ENCODE data around the gene HACE1.
"Not testable (repeated sequence)": the region's sequence is repeated elsewhere in the genome, so short reads cannot be mapped to it uniquely, and the experiment has no call there.

The HACE1 gene, protein sequence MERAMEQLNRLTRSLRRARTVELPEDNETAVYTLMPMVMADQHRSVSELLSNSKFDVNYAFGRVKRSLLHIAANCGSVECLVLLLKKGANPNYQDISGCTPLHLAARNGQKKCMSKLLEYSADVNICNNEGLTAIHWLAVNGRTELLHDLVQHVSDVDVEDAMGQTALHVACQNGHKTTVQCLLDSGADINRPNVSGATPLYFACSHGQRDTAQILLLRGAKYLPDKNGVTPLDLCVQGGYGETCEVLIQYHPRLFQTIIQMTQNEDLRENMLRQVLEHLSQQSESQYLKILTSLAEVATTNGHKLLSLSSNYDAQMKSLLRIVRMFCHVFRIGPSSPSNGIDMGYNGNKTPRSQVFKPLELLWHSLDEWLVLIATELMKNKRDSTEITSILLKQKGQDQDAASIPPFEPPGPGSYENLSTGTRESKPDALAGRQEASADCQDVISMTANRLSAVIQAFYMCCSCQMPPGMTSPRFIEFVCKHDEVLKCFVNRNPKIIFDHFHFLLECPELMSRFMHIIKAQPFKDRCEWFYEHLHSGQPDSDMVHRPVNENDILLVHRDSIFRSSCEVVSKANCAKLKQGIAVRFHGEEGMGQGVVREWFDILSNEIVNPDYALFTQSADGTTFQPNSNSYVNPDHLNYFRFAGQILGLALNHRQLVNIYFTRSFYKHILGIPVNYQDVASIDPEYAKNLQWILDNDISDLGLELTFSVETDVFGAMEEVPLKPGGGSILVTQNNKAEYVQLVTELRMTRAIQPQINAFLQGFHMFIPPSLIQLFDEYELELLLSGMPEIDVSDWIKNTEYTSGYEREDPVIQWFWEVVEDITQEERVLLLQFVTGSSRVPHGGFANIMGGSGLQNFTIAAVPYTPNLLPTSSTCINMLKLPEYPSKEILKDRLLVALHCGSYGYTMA

GRCh38 chr6:104859225-104860146, at the start of gene HACE1:
HACE1 (minus strand) TSS chr6:104859919; CDS start chr6:104859642, 277 bp downstream.
- DNase-seq (ENCODE audit: low spot score): peak; percentile 88

DNA sequence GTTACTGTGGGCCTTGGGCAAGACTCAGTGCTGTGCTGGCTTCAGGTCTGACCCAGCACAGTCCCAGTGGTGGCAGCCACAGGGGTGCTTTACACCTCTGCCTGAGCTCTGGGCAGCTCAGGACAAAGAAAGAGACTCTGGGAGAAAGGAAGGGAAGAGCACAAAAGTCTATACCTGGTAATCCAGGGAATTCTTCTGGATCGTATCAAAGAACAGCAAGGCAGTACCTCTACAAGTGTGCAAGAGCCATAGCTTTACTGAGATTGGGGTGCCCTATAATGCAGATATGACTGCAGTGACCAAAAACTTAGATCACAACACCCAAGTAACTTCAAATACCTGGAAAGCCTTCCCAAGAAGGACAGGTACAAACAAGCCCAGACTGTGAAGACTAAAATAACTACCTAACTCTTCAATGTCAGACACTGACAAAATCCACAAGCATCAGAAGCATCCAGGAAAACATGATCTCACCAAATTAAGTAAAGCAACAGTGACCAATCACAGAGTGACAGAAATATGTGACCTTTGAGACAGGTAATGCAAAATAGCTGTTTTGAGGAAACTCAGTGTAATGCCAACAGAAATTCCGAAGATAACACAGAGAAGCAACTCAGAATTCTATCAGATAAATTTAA, 49.3 kb upstream of the HACE1 start:
- DNase-seq (ENCODE audit: low spot score): no peak

GRCh38 chr6:104908031-104908887, 48.5 kb upstream of the HACE1 start:
- DNase-seq (ENCODE audit: low spot score): no peak

GRCh38 chr6:104898893-104899292, 39.2 kb upstream of the HACE1 start:
- not testable (repeated sequence) for DNase-seq (ENCODE audit: low spot score)

DNA sequence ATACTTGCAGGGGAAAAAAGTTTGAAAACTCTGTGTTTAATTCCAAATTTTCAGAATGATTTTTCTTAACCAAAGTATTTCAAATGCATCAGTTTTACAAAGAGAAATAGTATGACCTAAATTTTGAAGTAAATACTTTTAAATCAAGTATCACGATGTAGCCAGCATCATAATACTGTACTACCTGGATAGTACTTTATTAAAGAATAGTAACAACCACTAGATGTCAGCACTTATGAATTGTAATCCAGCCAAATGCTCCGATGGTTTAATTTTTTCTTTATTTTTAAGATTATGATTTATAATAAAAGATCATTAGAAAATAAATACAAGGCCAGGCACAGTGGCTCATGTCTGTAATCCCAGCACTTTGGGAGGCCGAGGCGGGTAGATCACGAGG, 37.2 kb upstream of the HACE1 start:
- DNase-seq (ENCODE audit: low spot score): no peak

GRCh38 chr6:104888066-104888465, 28.3 kb upstream of the HACE1 start:
- DNase-seq (ENCODE audit: low spot score): no peak

- DNase-seq (ENCODE audit: low spot score): no peak
These were observed 27.6 kb upstream of the HACE1 start for GRCh38 chr6:104887350-104887749.

DNA sequence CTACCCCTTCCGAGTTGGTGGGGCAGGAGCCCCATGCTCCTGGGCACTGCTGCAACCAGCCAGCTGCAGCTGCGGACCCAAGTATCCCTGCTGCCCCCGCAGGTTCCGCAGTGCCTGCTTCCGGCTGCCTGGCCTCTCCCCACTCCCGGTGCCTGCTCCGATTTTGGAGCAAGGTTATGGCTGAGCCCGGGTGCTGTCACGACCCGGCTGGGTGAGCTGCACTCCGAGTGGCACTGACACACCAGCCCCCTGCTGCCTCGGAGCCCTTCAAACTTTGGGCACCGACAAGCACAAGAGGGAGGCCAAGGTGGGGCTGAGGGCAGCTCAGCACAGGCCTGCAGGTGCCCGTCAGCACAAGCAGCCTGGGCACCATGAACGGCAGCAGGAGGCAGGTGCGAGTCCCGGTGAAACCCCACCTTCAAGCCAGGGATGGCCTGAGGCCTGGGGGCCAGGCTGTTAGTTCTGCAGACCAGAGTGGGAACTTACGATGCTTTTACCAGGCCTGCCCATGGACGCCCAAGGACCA, 25.9 kb upstream of the HACE1 start:
- DNase-seq (ENCODE audit: low spot score): no peak

- no peak for DNase-seq (ENCODE audit: low spot score)
These were observed 25.3 kb upstream of the HACE1 start for GRCh38 chr6:104884867-104885517.

GRCh38 chr6:104881964-104882668, 22.4 kb upstream of the HACE1 start:
- no peak for DNase-seq (ENCODE audit: low spot score)

GRCh38 chr6:104862456-104862855, 2.7 kb upstream of the HACE1 start:
- no peak for DNase-seq (ENCODE audit: low spot score)

DNA sequence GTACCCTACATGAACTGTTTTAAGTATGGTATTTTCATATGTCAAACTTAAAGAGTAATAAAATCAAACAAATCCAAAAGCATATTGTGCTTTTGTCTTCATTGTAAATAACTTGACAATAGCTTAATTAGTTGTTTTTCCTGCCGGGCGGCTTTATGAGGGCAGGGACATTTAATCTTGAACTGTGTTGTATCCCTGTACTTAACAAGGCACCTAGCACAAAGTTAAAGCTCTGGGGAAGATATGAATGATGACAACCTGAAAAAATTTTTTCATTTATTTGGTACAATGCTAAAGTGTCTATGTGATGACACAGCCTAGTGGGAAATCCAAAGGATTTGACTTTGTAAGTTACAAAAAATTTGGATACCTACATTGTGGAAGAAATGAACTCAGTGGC, 502 bp upstream of the HACE1 start:
- peak; percentile 2 for DNase-seq (ENCODE audit: low spot score)

DNA sequence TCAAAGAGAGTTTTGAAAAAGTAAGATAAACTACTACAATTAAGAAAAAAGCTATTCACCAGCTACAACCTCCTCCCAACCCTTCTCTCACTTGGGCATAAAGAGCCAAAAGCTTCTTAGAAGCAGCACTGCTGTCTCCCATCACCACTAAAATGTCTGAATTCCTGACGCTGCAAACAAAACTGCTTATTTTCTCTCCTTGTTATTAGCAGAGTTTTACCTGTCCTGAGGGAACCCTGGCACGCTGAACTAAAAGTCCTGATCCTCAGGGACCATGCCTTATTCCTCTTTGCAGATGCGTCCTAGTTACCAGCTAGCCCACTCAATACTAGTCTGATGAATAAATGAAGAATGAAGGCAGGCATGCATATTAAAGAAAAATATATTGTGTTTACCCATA, 1.1 kb downstream of the HACE1 start:
- DNase-seq (ENCODE audit: low spot score): peak; percentile 6

DNA sequence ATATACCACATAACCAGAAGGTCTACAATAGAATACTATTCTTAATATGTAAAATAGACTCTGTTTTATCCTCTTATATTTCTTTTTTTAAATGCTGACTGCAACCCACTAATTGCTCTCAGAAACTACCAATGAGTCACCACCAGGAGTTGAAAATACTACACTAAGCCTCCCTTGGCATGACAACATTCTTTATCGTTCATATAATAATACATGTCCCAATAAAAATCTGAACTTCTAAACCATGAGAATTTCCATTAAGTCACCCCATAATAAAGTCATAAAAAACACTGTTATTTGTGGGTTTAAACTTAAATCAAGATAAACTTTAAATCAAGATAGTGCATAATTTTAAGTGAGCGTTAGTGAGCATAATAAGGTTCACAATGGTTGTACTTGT, 4.2 kb downstream of the HACE1 start:
- DNase-seq (ENCODE audit: low spot score): no peak

DNA sequence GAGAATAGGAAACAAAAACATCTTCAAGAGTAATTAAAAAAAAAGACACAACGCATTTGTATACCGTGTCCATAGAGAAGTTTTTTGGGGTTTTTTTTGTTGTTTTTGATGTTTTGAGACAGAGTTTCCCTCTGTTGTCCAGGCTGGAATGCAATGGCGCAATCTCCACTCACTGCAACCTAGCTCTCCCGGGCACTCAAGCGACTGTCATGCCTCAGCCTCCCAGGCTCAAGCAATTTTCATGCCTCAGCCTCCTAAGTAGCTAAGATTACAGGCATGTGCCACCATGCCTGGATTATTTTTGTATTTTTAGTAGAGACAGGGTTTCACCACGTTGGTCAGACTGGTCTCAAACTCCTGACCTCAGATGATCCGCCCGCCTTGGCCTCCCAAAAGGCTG, 12.0 kb downstream of the HACE1 start:
- DNase-seq (ENCODE audit: low spot score): not testable (repeated sequence)

DNA sequence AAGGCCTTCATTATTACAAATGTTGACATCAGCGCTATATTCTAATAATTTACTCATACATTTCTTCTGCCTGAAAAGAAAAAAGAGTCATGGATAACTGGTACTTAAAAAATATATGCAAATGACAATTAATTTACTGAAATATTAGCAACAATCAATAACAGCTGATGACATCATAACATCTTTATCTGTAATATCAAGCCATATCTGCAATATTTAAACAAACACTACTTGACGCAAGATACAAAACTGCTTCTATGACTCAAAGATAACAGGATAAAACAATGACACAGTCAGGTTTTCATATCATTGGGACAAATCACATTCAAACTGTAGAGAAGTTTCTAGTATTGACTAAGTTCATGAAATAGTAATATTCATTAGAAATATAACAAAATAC, 16.5 kb downstream of the HACE1 start:
- no peak for DNase-seq (ENCODE audit: low spot score)

- DNase-seq (ENCODE audit: low spot score): no peak
These were observed 22.6 kb downstream of the HACE1 start for GRCh38 chr6:104837158-104837557.

GRCh38 chr6:104836479-104837020, 23.2 kb downstream of the HACE1 start:
- DNase-seq (ENCODE audit: low spot score): not testable (repeated sequence)

GRCh38 chr6:104835782-104836181, 23.9 kb downstream of the HACE1 start:
- no peak for DNase-seq (ENCODE audit: low spot score)

All from globus pallidus (tissue), 1 donor.